Stimulated activated CD4-positive, alpha-beta T cell treated with anti-CD3 and anti-CD28 coated beads, Interleukin-12 subunit alpha, Interleukin-12 subunit beta, amount 100 ng/mL, for 48 hours (primary cell): Measurements from ENCODE around the gene GALNT18.

Experiments
- DNase-seq, 3 donors: peaks; one replicate each; pipeline ENCODE4 v3.0.0-alpha.2; 2020; ENCODE audit warnings: low read depth in 2 of 3, low spot score in 1 of 3

The GALNT18 gene

DNA sequence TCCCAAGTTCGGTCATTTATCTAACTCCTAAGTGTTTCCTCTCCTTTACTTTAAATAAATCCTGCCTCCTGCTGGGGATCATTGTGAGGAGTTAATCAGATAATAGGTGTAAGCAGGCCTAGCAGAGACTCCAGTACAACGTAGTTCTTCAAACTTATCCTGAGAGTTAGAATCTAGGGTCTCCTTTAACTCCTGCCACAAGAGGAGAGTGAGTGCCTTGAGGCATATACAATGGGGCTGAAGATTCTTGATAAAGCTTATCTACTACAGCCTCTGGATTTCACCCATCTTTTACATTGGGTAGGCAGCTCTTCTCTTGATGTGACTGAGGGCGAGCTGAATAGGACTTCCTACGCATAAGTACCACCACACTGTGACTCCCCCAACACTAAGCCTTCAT, 3.1 kb upstream of the GALNT18 start:
- DNase-seq = no peak

DNA sequence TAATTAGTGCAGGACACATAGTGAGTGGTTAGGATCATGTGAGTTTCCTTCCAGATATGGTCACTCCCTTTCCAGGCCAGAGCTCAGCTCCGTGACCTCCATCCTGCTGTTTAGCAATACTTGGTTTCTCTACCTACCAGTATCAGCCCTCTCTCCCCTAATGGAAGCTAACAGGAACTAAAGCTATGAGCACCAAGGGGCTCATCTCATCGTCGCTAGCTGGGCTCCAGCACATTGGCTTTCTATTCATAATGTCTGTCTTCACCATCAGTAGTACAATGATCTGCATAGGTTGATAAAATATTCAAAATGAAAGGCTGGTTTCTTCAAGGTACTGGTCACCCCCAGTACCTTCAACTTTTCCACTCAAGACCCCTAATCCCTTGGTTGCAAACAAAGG, 2.4 kb upstream of the GALNT18 start:
- DNase-seq = no peak

DNA sequence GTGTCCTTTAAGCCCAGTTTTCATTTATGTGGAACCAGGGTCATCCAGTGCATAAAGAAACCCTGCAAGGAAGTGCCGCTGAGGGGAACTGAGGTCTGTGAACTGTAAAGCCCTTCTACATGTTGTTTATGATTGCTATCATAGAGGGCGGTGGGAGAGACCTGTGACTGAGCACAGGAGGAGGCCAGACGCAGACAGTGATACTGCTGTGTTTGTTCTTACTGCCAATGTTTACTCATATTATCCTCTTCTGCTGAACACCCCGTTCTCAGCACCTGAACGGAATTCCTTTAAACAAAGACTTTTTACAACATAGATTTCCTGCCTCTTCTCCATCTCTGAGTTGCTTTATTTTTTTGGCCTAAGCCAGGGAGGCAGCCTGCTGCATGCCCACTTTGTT, 967 bp upstream of the GALNT18 start:
- DNase-seq = no peak

DNA sequence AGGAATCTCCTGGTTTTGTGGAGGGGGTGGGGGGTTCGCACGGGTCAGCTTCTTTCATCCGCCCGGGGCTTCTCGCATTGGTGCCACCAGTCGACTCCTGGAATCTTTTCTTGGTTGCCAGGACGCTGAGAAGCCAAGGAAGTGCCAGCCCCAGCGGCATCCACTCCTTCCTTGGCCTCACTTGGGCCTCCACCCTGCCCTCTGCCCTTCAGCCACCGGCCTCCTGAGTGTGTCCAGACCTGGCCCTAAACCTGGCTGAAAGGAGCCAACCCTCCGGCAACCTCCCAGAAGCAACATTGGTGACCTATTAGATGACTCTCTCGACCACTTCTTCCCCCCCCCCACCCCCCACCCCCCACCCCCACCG, 518 bp upstream of the GALNT18 start:
- no peak for DNase-seq

DNA sequence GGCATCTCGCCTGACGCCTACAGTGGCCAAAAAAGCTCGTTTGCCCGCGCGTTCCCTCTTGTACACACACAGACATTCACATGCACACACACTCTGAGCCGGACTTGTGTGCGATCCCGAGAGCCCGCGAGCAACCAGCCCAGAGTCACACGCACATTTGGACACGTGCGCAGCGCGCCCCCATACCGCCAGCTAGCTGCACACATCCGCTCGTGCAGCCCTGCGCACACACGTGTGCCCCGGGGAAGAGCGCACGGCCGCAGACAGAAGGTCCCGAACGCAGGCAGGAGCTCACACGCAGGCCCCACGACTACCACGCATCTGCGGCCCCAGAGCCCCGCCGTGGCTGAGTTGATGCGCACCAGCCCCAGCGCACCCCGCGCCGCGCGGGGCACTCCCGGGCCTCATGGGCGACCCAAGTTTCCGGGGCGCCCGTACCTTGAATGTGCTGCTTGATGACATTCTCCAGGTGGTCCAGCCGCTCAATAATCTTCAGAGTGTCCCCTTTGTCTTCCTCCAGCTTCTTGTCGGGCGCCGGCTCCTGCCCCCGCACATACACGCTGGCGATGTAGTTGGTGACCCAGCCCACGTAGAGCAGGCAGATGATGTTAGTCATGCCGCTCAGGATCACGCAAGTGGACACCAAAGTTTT, 758 bp downstream of the GALNT18 start:
- DNase-seq = peak in 1 of 3 donors; percentile 8

DNA sequence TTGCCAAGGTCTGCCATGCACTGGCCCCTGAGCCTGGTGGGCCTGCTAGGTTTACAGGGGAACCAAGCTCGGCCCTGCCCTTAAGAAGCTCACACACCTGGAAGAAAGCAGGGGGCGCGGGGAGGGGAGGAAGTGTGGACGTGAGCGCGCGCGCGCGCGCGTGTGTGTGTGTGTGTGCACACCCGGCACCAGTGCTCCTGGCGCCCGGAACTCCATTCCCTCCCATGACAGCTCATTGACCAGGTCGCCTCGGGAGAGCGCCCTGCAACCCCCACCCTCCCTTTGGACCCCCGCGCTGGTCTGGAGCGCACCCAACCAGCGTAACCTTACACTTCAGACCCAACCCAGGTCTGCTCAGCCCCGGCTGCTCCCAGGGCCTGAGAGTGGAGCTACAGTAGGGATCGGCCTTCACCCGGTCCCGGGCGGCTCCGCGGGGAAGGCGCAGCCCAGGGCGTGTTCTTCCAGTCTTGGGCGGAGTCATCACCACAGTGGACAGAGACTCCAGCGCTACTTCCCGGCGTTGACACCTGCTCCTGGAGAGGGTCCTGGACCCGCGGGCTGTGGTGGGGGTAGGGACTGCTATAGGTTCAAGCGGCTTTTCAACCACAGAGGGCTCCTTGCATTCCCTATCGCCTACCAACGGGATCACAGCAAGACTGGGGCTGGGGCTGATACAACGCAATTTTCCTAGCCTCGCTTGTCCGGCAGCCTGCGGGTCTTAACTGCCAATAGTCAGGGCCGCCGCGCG, 1.5 kb downstream of the GALNT18 start:
- DNase-seq = peak in 1 of 3 donors; percentile 3

DNA sequence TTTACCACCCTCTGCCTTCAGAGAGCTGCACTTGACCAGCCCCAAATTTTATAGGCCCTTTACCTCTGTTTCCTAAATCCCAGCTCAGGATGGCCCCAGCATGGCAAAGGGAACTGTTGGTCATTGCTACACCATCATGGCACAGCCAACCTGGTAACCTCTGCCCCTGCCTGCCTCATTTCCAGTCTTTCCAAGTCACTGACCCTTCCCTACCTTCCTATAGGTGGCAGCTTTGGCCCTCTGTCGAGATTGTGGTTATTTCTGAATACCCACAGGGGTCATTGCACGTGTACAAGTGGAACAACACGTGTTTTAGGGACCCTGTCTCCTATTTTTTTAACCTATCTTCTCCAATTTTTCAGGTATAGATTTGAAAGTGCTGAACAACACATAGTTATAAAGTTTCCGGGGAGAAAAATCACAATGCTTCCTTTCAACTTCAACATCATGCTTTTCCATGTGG, 2.8 kb downstream of the GALNT18 start:
- DNase-seq = no peak

DNA sequence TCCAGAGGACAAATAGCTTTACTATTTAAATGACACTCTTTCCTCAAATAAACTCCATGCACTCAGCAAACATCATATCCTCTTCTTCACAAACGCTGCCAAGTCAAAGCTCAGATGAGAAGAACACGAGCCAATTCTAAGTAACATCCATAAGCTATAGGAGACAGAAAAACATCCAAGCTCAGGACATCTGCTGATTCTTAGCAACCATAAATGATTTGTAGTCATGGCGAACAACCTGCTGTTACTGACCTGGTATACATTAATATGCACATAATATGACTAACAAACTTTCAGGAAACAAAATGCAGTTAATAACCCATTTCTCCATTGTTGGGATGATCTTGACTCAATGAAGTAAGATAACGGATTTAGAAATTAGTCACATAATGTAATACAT, 6.7 kb downstream of the GALNT18 start:
- no peak for DNase-seq

DNA sequence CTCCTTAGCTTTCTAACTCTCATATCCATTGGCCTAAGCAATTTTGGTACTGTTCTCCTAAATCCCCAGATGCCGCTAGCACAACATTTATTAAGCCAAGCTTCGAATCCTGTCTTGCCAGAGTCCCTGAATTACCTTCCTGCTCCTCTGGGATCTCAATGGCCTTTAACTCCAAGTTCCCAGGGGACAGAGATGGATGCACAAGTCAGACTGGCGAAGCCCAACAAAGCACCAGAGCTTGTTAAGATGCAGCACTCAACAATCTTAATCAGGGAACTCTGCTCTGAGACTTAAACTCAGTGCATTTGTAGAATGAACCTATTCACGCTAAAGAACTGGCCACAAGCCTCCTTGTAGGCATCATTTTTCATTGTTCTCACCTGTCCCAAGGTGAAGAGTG, 9.4 kb downstream of the GALNT18 start:
- DNase-seq = no peak

DNA sequence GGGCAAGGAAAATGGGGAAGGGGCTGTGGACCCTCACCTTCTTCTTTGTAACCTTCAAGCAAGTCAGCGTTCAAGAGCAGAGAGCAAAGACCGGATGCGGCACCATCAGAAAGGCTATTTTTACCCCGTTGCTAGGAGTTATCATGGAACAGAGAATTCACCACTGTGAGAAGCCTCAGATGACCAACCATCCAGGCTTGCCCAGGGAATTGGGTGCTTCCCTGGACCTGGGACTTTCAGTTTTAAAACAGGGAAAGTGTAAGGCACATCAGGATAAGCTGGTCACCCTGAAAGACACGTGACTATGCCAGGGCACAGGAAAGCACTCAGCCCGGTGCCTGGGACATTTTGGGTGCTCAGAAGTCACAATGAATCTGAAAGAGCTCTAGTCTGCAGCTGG, 10.4 kb downstream of the GALNT18 start:
- DNase-seq = no peak

DNA sequence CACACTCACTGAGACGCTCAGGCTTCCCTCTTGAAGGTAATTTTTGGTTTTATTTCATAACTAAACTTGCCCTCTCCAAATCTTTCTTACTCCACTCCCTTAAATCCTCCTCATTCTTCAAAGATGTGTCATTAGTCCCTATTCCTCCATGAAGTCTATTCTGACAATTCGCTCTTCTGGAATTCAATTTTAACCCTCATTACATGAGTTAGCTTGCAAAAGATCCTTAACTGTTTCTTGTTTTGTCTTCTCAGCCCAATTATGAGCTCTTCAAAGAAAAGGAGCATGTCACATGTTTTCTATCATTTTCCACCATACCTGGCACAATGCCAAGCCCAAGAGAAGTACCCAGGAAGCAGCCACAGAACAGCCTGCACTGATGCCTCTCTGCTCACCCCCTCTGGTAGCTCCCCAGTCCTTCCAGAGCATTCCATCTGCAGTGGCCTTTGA, 13.0 kb downstream of the GALNT18 start:
- no peak for DNase-seq

DNA sequence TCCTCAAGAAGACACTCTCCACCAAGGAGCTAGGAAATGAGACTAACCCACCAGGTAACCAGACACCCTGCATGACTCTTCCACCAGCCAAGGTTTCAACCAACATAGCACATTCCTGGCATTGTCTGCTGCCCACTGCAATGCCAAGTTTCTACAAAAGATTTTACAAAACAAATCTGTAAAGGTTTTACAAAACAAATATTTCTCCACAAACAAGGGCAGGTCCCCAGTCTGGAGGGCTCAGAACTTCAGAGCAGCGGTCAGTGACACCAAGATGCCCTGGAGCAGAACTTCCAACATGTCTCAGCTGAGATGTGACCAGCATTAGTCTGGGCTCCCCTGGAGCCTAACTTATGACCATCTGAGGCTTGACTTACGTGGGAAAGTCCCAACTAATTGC, 14.0 kb downstream of the GALNT18 start:
- DNase-seq = no peak

DNA sequence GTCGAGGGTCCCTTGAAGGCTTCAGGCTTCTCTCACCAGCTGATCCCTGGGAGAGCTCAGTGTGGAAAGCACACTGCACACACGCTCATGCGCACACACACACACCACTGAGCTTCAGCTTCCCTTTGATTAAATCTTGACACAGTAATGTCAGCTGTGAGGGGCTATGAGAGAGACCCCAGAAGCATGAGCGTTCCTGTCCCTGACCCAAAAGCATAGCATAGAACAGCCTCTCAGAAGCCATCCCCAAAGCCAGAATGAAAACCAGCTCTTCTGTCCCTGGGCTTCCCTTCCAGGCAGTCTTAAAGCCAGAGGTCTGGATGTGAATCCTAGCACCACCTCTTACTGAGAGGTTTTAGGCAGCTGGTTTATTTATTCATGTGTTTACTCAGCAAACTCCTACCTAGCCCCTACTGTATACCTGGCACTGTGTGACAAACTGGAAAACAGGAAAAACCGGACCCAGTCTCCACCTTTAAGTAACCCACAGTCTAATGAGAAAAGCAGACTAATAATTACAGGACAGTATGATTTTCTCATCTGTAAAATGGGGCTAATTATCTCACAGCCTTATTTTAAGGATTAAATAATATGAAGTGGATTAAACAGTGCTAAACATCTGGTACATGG, 15.9 kb downstream of the GALNT18 start:
- no peak for DNase-seq

DNA sequence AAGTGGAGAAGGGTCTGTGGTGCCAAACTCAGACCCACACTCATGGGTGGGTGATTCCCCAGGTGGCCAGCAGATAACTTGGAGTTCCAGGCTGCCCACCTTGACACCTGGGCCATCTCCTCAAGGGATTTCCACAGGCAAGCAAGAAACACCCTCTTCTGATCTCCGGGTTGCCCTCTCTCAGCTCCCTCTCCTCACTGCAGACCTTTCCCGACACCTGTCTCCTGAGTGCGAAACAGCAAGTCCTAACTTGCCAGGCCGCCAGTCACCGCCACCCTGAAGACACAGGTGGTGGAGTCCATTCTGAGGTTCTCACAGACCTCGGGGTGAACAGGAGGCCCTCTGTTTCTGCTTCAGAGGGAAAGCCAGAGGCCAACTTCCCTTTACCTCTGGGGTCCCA, 16.6 kb downstream of the GALNT18 start:
- DNase-seq = no peak

DNA sequence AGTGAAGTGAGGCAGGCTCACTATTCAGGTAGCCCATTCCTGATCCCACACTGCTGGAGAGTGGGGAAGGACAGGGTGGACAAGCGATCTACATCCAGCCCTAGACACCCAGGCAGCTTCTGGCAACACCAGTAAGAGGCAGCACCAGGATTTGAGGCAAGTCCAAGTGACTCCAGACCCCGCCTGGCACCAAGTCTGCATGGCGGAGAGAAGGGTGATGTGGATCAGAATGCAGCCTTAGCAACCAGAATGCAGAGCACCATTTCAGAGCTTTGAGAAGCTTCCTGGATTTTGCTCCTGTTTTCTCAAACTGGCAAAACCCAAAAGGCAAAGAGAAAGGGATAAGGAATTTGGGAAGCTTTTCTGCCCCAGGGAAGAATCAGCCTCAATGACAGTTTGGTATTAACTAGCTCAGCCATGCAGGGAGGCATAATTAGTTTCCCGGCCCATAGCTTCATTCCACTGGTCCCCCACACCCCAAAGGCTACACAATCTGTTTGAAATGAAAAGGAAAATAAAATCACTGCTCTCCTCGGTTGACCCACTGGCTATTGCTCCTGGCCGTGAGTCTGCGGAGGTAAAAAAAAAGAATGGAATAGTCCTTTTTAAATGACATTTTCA, 17.3 kb downstream of the GALNT18 start:
- no peak for DNase-seq

DNA sequence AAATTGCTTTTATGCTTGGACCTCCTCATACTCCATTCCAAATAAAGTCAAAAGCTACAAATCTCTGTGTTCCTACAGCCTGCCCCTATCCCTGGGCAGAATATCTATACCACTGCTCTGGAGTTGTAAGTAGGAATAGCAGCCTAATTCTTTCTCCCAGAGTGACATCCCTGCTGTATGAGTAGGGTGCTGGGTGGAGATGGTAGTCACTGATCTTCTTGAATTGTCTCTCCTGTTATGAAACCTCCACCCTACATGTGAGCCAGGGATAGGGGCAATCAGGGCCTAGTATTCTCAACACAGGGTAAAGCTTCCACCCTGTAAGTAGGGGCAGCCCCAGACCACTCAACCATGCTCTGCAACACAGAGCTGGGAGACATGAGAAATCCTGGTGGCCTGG, 19.8 kb downstream of the GALNT18 start:
- no peak for DNase-seq

DNA sequence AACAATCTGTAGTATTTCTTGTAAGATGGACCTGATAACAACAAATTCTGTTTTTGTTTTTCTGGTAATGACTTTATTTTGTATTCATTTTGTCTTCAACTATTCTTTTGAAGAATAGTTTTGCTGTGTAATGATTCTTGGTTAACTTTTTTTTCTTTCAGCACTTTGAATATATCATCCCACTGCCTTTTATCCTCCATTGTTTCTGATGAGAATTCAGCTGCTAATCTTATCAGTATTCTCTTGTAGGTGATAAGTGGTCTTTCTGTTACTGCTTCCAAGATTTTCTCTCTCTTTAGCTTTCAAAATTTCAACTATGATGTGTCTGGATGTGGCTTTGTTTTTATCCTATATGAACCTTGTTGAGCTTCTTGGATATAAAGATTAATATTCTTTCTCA, 21.5 kb downstream of the GALNT18 start:
- DNase-seq = no peak

DNA sequence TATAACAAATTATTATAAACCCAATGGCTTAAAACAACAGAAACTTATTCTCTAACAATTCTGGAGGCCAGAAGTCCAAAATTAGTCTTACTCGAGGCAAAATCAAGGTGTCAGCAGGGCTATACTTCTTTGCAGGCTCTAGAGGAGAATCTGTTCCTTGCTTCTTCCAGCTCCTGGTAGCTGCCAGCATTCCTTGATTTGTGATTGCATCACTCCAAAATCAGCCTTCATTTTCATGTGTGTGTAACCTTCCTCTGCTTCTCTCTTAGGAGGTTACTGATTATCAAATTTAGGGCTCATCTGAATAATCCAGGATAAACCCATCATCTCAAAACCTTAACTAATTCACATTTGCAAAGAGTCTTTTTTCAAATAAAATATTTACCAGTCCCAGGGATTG, 23.6 kb downstream of the GALNT18 start:
- no peak for DNase-seq

DNA sequence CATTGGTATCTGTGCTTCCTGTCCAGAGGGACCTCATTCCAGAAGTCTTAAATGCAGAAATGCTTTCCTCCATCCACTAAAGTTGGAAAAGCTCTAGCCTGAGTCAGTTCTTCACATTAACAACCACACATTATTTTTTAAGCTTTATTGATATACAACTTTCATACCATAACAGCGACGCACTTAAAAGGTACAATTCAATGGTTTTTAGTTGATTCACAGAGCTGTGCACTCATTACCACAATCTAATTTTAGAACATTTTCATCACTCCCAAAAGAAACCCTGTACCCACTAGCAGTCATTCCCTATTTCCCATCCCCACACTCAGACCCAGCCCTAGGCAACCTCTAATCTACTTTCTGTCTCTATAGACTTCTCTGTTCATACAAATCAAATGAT, 27.6 kb downstream of the GALNT18 start:
- DNase-seq = no peak

DNA sequence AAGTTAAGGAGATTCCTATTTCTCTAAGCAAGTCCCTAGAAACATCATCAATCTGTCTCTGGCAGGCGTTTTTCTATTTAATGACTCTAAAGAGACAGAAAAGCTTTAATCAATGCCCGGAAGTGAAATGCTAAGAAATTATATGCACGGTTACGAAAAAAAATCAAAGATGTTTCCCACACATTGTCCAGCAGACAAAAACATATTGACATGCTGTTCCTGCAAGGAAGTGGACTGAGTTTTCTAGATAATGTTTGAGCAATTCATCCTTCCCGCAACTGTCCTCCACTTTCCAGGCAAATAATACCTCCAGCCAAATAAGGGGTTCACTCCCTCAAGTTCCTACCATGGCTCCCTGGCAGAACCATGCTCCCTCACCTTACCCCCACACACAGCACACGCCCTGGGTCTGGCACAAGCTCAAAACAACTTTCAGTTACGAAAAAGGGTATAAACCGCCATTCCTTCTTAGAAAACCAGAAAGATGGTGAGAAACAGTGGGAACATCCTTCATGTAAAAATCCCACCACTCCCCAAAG, 29.6 kb downstream of the GALNT18 start:
- DNase-seq = no peak

DNA sequence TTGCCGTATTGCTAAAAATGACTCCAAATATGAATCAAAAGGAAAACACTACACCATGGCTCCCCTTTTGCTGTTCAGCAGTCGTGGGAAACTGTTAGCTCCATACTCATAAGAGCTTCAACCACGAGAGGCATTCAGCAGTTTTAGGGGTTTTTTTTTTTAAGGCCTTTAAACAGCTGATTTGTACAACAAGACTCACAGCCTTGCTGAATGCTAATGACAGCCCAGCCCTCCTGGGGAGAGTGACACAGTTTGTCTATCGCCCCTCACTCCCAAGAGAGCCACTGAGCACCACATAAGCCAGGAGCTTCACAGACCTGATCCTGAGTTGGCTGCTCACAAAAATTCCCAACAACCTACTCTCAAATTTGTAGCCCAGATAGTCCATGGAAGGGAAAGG, 32.4 kb downstream of the GALNT18 start:
- DNase-seq = no peak

DNA sequence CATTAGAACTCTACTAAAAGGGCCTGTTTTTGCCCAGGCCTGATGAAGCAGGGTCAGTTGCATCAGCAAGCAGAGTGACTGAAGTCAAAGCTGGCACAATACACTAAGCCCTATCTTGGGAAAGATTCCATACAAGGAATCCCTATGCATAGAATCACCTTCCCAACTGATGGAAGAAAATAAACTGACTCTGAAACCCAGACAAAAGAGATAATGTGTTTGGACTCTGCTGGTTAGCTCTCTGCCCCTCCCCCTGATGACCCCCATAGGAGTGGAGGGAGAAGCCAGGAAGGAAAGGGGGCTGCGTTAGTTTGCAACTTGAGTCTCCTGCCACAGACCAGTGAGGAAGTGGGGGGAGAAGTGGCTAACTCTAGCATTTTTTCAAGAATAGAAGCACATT, 32.9 kb downstream of the GALNT18 start:
- DNase-seq = no peak
